Left colon (tissue), 2 donors: ENCODE measurements around the gene KIAA1549. TPM values are rescaled to one million over a fixed set of nuclear protein-coding genes. Genes with fewer than 3 reads are reported as not detected.
"Not testable (repeated sequence)": the region's sequence is repeated elsewhere in the genome, so short reads cannot be mapped to it uniquely, and the experiment has no call there.

ENCODE experiments used
- ATAC-seq: fragments of 200-7000 bp; cut with Tn5 transposase; one replicate; pipeline ENCODE4 v1.9.1; 2020; ENCODE audit warnings: mild to moderate bottlenecking, moderate library complexity
- DNase-seq, 2 donors: peaks; one replicate each; pipeline ENCODE4 v3.0.0-alpha.2; 2020
- intact Hi-C, 2 donors: fragments of 100-400 bp; cut with DNase I in 1 of 2; cut with micrococcal nuclease in 1 of 2; formaldehyde crosslinking; loops; one replicate each; pipeline versions ENCODE4 v1.11.2 to v1.14.0; 2022; cut with DNase I, micrococcal nuclease
- total RNA-seq, 2 donors: library from RNA; stranded (reverse); fragmentation: NEBNext Ultra II Directional; extraction: Animal tissue kit (Norgen Biotek cat#: 25700); gene quantifications; one replicate each; pipeline ENCODE4 v1.2.1, GENCODE V29; 2021
- donor health status: DM: no; HTN: no; CAD: no.
- donor health status: DM: yes; HTN: yes; CAD: no.

The KIAA1549 gene
- total RNA-seq, 2 donors from 2014 or later, result 2.7 to 3.3 TPM

GRCh38 chr7:138804618-138805017, 176.6 kb downstream of the KIAA1549 start:
- intact Hi-C loops, result no loop called here
- ATAC-seq, result no peak

GRCh38 chr7:138802706-138803105, 178.5 kb downstream of the KIAA1549 start:
- DNase-seq (no peak), ATAC-seq (no peak)
- intact Hi-C loops, result no loop called here

More at GRCh38 chr7:138804618-138805017, 176.6 kb downstream of the KIAA1549 start:
- no peak for DNase-seq

GRCh38 chr7:138801256-138801655, 179.9 kb downstream of the KIAA1549 start:
- DNase-seq (no peak), ATAC-seq (no peak)
- intact Hi-C loops, result no loop called here

GRCh38 chr7:138799336-138800000, 181.7 kb downstream of the KIAA1549 start:
- ATAC-seq (peak; percentile 40), DNase-seq (no peak)
- intact Hi-C loops, result no loop called here

DNA sequence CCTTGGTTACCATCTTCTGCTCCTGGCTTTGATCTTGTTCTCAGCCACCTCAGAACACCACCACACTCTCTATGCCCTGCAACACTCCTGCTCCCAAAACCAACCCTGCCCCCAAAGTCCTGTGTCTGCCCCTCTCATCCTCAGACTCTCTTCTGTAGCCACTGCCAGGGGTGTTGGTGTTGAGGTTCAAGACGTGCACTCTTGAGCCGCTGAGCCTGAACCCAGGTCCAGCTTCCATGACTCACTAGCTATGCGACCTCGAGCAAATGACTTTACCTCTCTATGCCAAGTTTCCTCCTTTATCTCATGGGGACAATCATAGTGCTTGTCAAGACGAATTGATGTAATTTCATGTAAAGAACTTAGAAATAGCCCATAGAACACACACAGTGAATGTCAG, 182.4 kb downstream of the KIAA1549 start:
- ATAC-seq (no peak), DNase-seq (no peak)
- intact Hi-C loops, result no loop called here

DNA sequence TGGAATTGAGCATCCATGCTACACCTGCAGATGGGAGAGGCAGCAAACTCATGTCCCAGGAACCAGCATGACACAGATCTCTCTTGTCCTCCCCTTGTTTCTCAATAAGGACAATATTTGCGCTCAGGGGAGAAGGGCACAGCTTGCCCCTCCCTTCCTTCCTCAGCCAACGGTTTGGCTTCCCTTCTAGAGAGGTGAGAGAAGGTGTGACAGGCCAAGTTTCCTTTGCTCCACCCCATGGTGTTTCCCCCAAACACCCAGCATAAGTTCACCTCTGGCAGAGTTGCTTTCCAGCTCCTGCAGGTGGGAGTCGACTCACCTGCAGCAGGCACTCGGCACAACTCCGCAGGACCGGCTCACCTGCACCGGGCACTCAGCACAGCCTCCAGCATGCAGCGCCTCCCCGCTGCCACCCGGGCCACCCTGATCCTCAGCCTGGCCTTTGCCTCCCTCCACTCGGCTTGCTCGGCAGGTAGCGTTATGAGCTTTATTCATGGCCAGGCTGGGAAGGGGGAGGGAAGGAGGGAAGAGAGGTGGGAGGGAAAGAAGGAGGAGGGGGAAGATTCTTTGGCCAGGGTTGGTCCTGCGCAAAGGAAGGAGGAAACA, 183.4 kb downstream of the KIAA1549 start, which contains the start of the genes ATP6V0A4 and TMEM213:
ATP6V0A4 (minus strand) TSS at position 482 of the 606 bp plus-strand sequence. CDS start 26,949 bp downstream, outside the sequence.
TMEM213 (plus strand) TSS at position 280 of the 606 bp plus-strand sequence; CDS start at position 391, 111 bp downstream.
- ATAC-seq (no peak), DNase-seq (no peak)
- intact Hi-C loops, result no loop called here

- intact Hi-C loops, ATAC-seq, DNase-seq: not testable (repeated sequence)
Observed at GRCh38 chr7:138797046-138797445, 184.1 kb downstream of the KIAA1549 start.

GRCh38 chr7:138796038-138796615, 185.1 kb downstream of the KIAA1549 start:
- ATAC-seq, result no peak
- no peak for DNase-seq
- intact Hi-C loops, result no loop called here

DNA sequence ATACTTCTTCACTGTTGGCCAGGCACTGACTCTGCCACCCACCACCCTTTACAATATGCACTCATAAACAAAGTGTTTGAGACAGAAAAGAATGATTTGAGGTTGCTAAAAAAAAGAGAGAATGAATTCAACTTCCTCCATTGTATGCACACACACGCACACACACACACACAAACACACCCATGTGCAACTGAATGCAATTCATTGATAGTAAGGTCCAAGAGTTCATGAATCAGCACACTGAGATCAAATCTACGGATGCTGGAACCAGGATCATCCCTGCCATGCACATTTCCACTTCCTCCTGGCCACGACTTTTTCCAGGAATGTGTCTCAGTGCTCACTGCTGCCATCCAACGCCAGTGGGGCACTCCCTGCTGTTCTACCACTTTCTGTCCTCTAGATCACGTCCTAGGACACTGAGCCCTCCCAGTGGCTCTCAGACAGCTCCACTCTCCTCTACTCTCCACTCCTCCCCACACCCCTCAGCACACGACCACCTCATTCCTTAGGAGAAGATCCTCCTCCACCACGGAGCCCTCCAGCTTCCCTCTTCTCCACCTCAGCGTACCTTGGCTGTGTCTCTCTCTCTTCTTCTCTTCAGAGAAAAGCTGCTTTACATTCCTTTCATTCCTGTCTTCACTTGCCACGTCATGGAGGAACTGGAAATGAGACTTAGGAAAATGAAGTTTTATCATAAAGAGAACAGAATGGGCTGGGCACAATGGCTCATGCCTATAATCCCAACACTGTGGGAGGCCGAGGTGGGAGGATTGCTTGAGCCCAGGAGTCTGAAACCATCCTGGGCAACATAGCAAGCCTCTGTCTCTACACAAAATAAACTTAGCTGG, 195.4 kb downstream of the KIAA1549 start:
- intact Hi-C loops, result no loop called here
- no peak for ATAC-seq

GRCh38 chr7:138784692-138785091, 196.5 kb downstream of the KIAA1549 start:
- intact Hi-C loops, result no loop called here
- DNase-seq, result no peak
- no peak for ATAC-seq

More for the DNA sequence above, 195.4 kb downstream of the KIAA1549 start:
- DNase-seq, result no peak

Other genes with a start within 250 kb of the KIAA1549 start
- gene TMEM213, start 183.4 kb downstream of the KIAA1549 start, total RNA-seq, result not detected
- gene ATP6V0A4, start 183.2 kb downstream of the KIAA1549 start, total RNA-seq, result not detected
- 1 to 10 TPM; 6.3 to 7.0 TPM for gene ZC3HAV1L, start 54.7 kb upstream of the KIAA1549 start, total RNA-seq
- gene ZC3HAV1, start 128.3 kb upstream of the KIAA1549 start, total RNA-seq, result 10 to 100 TPM; 35.4 to 36.5 TPM
- 10 to 100 TPM; 17.6 to 18.8 TPM for gene UBN2, start 249.8 kb upstream of the KIAA1549 start, total RNA-seq